Inflammatory macrophage treated with lipopolysaccharide for 1 hour (primary cell): ENCODE measurements around the gene SCN5A.

Experiments used
- DNase-seq, 2 donors: peaks; one replicate each; pipeline ENCODE4 v3.0.0-alpha.2; 2020 to 2022

SCN5A gene

GRCh38 chr3:38555149-38555840, 94.2 kb downstream of the SCN5A start:
- no peak for DNase-seq

DNA sequence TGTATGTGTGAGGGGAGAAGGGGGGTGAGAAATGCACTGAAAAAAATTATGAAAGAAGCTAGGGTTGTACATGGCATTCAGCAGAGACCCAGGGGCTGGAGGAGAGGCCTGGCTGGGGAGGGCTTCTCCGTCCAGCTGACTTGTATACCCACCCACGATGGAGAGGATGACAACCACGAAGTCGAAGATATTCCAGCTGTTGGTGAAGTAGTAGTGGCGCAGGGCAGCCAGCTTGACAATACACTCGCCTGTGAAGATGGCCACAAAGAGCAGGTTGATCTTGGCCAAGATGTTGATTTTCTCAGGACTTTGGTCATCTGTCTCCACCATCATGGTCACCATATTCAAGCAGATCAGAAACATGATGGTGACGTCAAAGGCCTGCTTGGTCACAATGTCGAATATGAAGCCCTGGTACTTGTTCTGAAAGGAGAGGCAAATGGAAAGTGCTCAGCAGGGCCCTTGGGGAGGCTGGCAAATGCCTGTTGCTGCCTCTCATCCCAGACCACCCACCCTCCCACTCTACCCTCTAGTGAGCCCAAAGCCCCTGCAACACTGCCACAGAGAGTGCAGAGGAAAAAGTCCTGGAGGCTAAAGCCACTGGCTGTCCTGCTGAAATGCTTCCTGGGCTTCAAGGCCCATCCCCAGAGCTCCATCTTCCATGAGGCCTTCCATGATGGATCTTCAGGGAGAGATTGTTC, 95.2 kb downstream of the SCN5A start:
- DNase-seq = no peak

- DNase-seq = no peak
These were observed 96.4 kb downstream of the SCN5A start for GRCh38 chr3:38553071-38553470.

DNA sequence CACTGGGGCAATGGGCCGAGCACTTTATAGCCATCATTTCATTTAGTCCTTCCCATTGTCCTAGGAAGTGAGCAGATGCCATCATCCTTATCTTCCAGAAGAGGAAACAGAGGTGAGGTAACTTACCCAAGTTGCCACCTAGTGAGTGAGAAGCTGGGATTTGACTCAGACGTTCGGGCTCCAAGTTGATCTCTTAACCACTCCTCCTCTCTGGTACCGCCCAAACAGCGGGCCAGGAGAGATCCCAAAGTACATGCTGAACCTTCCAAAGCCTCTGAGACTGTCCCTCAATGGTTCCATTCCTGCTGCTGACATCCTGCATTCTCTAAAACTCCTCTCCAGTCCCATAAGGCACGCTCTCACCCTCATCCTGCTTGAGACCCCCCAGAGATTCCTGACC, 97.1 kb downstream of the SCN5A start:
- no peak for DNase-seq

- DNase-seq = no peak
These were observed 98.3 kb downstream of the SCN5A start for GRCh38 chr3:38551026-38551832.

GRCh38 chr3:38549957-38550840, 99.3 kb downstream of the SCN5A start:
- DNase-seq = no peak

GRCh38 chr3:38549486-38549885, 100.0 kb downstream of the SCN5A start:
- DNase-seq = no peak

- no peak for DNase-seq
These were observed 100.4 kb downstream of the SCN5A start for GRCh38 chr3:38549082-38549481.

DNA sequence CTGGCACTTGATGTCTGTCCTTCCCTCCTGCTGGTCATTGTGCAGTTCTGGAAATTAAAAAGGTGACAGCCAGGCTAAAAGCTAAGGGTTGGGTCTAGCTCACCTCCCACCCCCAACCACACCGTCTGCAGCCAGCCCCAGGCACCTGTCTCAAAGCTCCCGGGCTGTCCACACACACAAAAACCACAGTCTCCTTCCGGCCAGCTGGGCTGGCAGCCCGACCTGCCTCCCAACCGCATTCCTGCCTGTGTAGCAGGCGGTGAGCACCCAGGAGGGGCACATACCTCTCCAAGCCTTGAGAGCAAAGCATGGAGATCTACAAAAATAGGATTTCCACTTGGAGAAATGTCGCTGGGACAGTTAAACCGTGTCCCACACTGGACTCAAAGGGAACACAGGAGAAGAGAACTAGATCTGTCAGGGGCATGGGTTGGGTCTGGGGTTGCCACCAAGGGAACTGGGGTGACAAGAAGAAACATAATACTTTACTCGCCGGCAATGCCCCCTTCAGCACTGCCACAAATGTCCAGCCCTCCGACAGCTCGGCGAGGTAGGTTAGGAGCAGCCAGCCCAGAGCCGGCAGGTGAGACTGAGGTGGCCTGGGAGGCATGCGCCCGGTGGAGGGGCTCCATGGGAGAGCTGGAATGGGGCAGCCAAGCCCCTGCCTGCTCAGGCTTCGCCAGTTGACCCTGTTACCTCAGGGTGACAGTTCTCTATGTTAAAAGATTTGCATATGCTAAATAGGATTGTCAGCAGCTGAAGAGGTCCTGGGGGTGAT, 101.1 kb downstream of the SCN5A start:
- no peak for DNase-seq

- no peak for DNase-seq
These were observed 103.5 kb downstream of the SCN5A start for GRCh38 chr3:38545983-38546382.

DNA sequence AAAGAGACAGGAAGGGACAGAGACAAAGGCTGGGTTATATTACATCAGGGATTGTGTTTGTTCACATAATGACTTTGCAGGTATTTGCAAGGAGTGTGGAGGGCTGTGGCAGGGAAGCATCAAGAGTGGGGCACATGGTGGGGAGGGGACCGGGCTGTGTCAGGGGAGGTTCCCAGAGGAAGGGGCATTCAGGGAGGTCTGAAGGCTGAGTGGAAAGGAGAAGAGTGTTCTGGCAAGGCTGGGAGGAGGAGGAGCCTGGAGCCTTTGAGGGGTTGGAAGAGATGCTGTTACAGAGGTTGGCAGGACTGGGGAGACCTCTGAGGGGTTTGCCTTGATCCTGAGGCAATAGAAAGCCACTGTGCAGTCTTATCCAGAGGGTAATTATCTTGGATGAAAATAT, 103.9 kb downstream of the SCN5A start:
- no peak for DNase-seq

DNA sequence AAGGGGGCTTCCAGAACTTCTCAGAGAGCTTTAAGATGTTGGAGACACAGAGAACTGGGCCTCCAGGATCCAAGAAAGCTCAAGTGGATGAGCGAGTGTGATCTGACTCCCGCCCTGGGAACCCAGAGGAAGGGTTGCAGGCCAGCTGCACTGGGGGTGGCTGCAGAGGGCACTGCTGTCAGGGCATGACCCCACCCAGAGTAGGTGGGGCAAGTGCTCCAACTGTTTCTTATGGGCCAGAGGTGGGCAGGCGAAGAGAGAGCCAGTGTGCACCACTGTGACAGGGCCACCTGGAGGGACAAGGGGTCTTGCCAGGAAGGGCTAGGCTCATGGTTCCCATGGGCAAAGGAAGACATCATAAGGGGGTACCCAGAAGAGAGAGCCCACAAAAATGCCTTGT, 104.6 kb downstream of the SCN5A start:
- no peak for DNase-seq

DNA sequence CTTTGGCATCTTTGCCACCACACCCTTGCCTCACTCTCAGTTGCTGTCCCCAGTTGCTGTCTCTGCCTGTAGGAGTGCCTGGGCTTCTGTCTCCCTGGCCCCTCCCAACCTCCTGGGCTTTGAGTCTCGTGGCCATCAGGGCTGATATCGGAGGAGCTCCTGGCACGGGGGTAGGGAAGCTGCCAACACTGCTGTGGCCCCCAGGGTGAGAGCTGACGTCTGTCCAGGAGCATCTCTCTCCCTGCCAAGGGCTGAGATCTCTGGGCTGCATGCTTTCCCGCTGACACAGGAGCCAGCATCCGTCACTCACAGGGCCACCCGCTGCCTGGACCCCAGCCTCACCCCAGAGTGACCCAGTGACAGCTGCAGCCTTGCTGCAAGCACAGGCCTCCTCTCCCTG, 105.9 kb downstream of the SCN5A start:
- no peak for DNase-seq

DNA sequence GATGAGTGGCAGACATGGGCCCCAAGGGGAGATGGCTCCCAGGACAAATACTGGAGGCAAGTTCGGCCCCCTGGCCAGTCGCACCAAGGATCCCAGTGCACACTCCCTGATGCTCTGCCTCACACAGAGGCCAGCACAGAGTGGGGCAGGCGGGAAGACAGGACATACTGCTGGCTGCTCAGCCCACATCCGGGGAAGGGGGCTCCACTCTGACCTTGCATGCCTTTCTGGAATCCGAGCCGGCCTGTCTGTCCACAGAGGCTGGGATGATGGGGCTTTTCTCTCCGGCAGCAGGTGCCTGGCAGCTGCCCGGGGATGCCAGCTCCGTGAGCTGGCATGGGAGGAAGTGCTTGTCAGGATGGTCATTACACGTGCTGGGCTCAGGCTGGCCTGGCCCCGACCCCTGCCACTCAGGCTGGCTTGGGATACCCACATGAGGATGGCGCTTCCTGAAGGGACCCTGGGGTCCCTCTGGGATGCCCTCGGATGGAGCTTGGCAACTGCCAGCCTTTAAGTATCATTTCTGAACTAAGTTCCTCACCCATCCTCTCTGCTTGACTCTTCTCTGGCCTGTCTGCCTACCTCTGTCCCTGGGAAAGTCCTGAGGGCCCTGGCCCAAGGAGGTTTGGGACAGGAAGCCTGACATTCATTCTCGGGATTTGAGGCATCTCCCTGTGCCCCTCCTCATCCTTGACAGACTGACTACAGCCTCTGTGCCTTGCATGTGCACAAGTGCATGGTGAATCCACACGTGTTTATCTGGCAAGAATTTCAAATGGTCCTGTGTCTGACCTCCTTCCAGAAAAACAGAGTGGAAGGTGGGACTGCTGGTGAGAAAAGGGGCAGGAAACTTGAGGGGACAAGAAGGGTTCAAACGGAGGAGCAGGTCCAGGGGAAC, 106.8 kb downstream of the SCN5A start:
- no peak for DNase-seq

DNA sequence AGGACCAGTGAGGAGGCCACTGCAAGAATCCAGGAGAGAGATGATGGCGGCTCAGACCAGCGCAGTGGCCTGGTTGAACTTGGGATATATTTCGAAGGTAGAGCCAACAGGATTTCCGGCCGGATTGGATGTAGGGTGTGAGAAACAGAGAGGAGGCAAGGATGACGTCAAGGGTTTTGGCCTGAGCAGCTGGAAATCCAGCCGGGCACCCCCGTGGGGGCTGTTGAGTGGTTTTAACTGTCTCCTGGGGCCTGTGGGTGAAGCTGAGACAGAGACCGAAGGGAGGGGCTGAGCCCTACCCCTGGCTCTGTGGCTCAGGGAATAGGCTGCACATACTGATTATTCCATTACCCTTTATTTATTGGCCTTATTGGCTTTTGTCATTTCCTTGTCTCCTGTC, 107.7 kb downstream of the SCN5A start:
- DNase-seq = no peak

- DNase-seq = no peak
These were observed 110.6 kb downstream of the SCN5A start for GRCh38 chr3:38538773-38539353.

GRCh38 chr3:38536671-38537070, 112.8 kb downstream of the SCN5A start:
- DNase-seq = no peak

GRCh38 chr3:38534604-38535003, 114.9 kb downstream of the SCN5A start:
- no peak for DNase-seq

- DNase-seq = no peak
These were observed 115.3 kb downstream of the SCN5A start for GRCh38 chr3:38534180-38534579.

DNA sequence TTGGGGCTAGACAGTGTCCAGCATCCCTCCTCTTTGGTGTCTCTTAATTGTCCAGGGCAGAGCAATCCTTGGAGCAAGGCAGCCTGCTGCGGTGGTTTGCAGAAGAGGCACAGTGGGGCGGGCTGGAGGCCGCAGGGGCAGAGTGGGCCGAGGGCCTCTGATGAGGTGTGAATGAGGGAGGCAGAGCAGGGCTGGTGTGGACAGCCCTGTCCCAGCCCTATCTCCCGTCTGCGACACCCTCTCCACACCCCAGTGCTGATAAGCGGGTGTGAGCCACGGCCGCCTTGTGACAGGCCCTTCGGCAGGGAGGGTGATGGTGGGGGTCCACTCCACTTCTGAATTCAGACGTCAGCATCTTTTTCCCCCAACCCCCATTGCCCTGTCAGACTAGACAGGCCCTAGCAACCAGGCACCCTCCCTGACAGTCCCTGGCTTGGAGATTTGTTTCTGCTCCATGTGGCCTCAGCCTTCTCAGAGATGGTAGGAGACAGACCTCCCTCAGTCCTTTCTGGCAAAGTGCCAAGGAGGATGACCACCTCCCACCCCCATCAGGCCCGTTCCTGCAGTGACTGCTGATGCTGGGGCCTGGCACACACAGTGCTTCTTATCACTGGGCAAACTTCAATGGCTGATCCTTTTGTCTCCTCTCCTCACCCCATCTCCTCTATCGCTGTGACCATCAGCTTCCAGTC, 116.1 kb downstream of the SCN5A start:
- DNase-seq = no peak
